ENCODE measurements around the gene FSTL5. TPM values are rescaled to one million over a fixed set of nuclear protein-coding genes. Genes with fewer than 3 reads are reported as not detected.

The FSTL5 gene
- total RNA-seq, 1 donor from 2014 or later: 0.08 TPM

DNA sequence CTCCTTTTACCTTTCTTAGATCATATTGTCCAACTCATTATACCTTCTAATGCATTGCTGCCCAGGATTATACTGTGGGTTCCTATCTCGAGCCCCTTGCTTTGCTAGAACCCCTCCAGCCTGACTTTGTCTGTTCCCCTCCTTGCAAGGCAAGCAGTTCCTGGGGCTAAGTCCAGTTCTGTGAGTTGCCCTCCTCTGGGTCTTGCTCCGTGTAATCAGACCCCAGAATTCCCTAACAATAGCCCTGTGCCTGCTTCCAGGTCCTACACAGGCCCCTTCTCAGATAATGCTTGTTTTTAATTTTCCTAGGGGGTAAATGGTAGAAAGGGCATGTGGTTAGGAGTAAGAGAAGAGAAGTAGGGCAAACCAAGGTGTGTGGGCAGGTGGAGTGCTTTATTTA lies 145.9 kb downstream of the FSTL5 start:
- Mint-ChIP-seq H3K36me3 (ENCODE audit: low read depth, unreplicated experiment) (no peaks in the 10 kb centered on the region), H3K27me3 (ENCODE audit: unreplicated experiment) (no peaks in the 10 kb centered on the region), H3K4me1 (ENCODE audit: unreplicated experiment) (no peaks in the 10 kb centered on the region), H3K9me3 (ENCODE audit: unreplicated experiment) (no peaks in the 10 kb centered on the region), H3K4me3 (ENCODE audit: unreplicated experiment) (no peak overlapping the region), H3K27ac (ENCODE audit: unreplicated experiment) (no peak overlapping the region)
- no peak for DNase-seq (ENCODE audit: low spot score)
- TF ChIP-seq, protein P1, sequence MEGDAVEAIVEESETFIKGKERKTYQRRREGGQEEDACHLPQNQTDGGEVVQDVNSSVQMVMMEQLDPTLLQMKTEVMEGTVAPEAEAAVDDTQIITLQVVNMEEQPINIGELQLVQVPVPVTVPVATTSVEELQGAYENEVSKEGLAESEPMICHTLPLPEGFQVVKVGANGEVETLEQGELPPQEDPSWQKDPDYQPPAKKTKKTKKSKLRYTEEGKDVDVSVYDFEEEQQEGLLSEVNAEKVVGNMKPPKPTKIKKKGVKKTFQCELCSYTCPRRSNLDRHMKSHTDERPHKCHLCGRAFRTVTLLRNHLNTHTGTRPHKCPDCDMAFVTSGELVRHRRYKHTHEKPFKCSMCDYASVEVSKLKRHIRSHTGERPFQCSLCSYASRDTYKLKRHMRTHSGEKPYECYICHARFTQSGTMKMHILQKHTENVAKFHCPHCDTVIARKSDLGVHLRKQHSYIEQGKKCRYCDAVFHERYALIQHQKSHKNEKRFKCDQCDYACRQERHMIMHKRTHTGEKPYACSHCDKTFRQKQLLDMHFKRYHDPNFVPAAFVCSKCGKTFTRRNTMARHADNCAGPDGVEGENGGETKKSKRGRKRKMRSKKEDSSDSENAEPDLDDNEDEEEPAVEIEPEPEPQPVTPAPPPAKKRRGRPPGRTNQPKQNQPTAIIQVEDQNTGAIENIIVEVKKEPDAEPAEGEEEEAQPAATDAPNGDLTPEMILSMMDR (IDR thresholded peaks at IDR 0.05; ENCODE audit: unreplicated experiment): no peak

DNA sequence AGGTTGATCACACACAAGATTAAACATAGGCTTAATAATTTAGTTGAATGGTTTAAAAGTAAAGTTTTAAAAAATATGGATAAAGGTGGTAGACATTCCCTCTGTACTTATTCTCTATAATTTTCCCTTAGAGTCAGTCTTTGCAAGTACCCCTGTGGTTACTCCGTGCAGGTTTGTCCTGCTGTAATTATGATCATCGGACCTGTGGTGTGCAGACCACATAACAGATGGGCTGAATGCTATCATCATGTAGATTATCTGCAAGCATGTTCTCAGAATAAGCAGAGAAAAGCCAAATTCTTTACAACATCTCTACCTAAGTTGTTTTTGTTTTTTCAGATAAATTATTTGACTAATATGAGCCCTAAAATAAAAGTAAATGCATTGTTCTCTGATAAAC lies 146.8 kb downstream of the FSTL5 start:
- no peak for DNase-seq (ENCODE audit: low spot score)
- no peaks in the 10 kb centered on the region for H3K4me1 Mint-ChIP-seq (ENCODE audit: unreplicated experiment)
- no peak overlapping the region for H3K27ac Mint-ChIP-seq (ENCODE audit: unreplicated experiment)
- H3K36me3 Mint-ChIP-seq (ENCODE audit: low read depth, unreplicated experiment): no peaks in the 10 kb centered on the region
- H3K27me3 Mint-ChIP-seq (ENCODE audit: unreplicated experiment): no peaks in the 10 kb centered on the region
- TF ChIP-seq, protein P1 (IDR thresholded peaks at IDR 0.05; ENCODE audit: unreplicated experiment): no peak
- no peaks in the 10 kb centered on the region for H3K9me3 Mint-ChIP-seq (ENCODE audit: unreplicated experiment)
- H3K4me3 Mint-ChIP-seq (ENCODE audit: unreplicated experiment): no peak overlapping the region

DNA sequence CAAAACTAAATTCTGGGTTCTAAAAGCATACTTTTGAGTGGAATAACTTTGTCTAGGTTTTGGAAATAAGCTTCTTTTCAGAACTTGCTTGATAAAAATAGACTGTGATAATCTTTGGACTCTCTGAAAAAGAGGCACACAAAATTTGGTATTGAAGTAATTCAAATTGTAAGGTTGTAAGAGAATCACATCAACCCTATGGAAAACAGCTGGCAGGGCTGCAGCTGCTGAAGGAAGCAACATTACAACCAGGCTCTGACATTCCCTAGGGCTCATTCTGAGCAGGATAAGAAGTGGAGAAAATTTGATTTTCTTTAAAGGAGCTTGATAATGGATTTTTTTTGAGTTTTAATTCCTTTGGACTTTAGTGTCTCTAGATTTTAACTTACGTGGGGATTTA lies 147.6 kb downstream of the FSTL5 start:
- Mint-ChIP-seq H3K27me3 (ENCODE audit: unreplicated experiment) (no peaks in the 10 kb centered on the region), H3K4me1 (ENCODE audit: unreplicated experiment) (no peaks in the 10 kb centered on the region), H3K27ac (ENCODE audit: unreplicated experiment) (no peak overlapping the region), H3K9me3 (ENCODE audit: unreplicated experiment) (no peaks in the 10 kb centered on the region), H3K4me3 (ENCODE audit: unreplicated experiment) (no peak overlapping the region), H3K36me3 (ENCODE audit: low read depth, unreplicated experiment) (no peaks in the 10 kb centered on the region)
- TF ChIP-seq, protein P1 (IDR thresholded peaks at IDR 0.05; ENCODE audit: unreplicated experiment): no peak
- no peak for DNase-seq (ENCODE audit: low spot score)

DNA sequence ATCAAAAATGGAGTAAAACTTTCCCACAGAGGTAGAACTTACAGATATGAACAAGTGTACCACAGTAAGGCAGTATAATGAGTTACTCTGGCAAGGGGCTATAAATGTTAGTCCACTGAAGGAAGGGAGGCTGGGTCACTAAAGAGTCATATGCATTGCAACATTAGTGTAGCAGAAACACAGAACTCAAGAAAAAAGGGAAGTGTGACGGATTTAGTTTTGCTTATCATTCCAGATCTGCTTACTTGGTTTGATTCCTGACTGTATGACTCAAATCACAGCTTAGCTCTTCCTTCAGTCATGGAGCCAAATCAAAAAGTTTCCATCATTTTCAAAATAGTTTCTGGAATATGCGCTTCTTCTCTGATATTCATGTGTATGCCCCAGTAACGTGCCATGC lies 148.7 kb downstream of the FSTL5 start:
- TF ChIP-seq, protein P1 (IDR thresholded peaks at IDR 0.05; ENCODE audit: unreplicated experiment): no peak
- no peaks in the 10 kb centered on the region for H3K9me3 Mint-ChIP-seq (ENCODE audit: unreplicated experiment)
- H3K36me3 Mint-ChIP-seq (ENCODE audit: low read depth, unreplicated experiment): no peaks in the 10 kb centered on the region

DNA sequence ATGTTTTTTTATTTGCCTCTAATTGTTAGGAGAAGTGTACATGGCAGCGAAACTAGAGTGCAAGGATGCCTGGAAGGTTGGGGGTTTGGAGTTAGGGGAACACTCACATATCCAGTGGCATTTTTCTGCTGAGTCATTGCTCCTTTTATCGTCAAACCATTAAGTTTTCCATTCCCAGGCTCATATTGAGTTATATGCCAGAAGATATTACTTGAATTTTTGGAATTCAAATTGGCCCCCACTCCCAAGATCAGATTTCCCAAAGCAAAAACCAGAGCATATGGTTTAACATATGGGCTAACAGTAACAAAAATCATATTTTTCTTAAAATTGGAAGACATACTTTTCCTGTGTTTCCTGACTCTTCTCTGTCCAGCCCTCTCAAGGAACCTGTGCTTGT lies 152.7 kb downstream of the FSTL5 start:
- TF ChIP-seq, protein P1 (IDR thresholded peaks at IDR 0.05; ENCODE audit: unreplicated experiment): no peak
- H3K36me3 Mint-ChIP-seq (ENCODE audit: low read depth, unreplicated experiment): no peaks in the 10 kb centered on the region
- no peaks in the 10 kb centered on the region for H3K27me3 Mint-ChIP-seq (ENCODE audit: unreplicated experiment)
- H3K4me1 Mint-ChIP-seq (ENCODE audit: unreplicated experiment): no peaks in the 10 kb centered on the region
- H3K4me3 Mint-ChIP-seq (ENCODE audit: unreplicated experiment): no peak overlapping the region
- DNase-seq (ENCODE audit: low spot score): no peak
- no peaks in the 10 kb centered on the region for H3K9me3 Mint-ChIP-seq (ENCODE audit: unreplicated experiment)
- no peak overlapping the region for H3K27ac Mint-ChIP-seq (ENCODE audit: unreplicated experiment)

More for the DNA sequence above, 148.7 kb downstream of the FSTL5 start:
- Mint-ChIP-seq H3K4me1 (ENCODE audit: unreplicated experiment) (no peaks in the 10 kb centered on the region), H3K27me3 (ENCODE audit: unreplicated experiment) (no peaks in the 10 kb centered on the region), H3K4me3 (ENCODE audit: unreplicated experiment) (no peak overlapping the region), H3K27ac (ENCODE audit: unreplicated experiment) (no peak overlapping the region)
- DNase-seq (ENCODE audit: low spot score): no peak
